H1 (cell line): ENCODE measurements around the gene BNC2. TPM values are rescaled to one million over a fixed set of nuclear protein-coding genes. Genes with fewer than 3 reads are reported as not detected.

ENCODE experiments used
- CTCF ChIA-PET: fragments of 300-600 bp; sonication (Branson Sonifier 250); formaldehyde crosslinking; loops from one replicate; lab custom pipeline; 2021; ENCODE audit not compliant: partially characterized antibody; lab: Charles Lee
- POLR2A ChIA-PET: fragments of 300-600 bp; sonication (Branson Sonifier 250); formaldehyde crosslinking; loops from one replicate; lab custom pipeline; 2021; ENCODE audit warnings: inconsistent platforms; ENCODE audit not compliant: partially characterized antibody; lab: Charles Lee
- DNase-seq, 2 experiments: peaks; one replicate each; pipeline versions ENCODE4 v3.0.0 to v3.0.0-alpha.2; 2010 to 2022; ENCODE audit warnings: low spot score in 2 of 2, low read depth in 1 of 2, mixed read lengths in 1 of 2
- FAIRE-seq: peaks from 2 replicates; lab custom pipeline; 2011; peaks lifted over from hg19 to GRCh38; lab: Jason Lieb, UNC
- H2AFZ ChIP-seq: 2 replicates; pipeline ENCODE4 v1.8.1; 2012; ENCODE audit warnings: low read length, inconsistent platforms
- H2AK5ac ChIP-seq: 2 replicates; pipeline ENCODE4 v1.6.1; 2013; ENCODE audit warnings: low read depth, low read length
- H2BK120ac ChIP-seq: replicated peaks from 2 replicates; pipeline ENCODE3; 2013; ENCODE audit warnings: low read depth, low read length, inconsistent platforms
- H2BK12ac ChIP-seq: 2 replicates; pipeline ENCODE4 v1.6.1; 2013; ENCODE audit warnings: low read depth, low read length
- H2BK15ac ChIP-seq: 2 replicates; pipeline ENCODE4 v1.6.1; 2013; ENCODE audit warnings: low read length
- H2BK20ac ChIP-seq: 2 replicates; pipeline ENCODE4 v1.6.1; 2013; ENCODE audit warnings: low read length
- H2BK5ac ChIP-seq: 2 replicates; pipeline ENCODE4 v1.6.1; 2013; ENCODE audit warnings: low read depth, low read length
- H3K14ac ChIP-seq: 2 replicates; pipeline ENCODE4 v1.6.1; 2013; ENCODE audit warnings: inconsistent platforms; ENCODE audit not compliant: insufficient read length
- H3K18ac ChIP-seq: 2 replicates; pipeline ENCODE4 v1.6.1; 2013; ENCODE audit warnings: low read length; ENCODE audit errors: extremely low read depth
- H3K23ac ChIP-seq: 2 replicates; pipeline ENCODE4 v1.6.1; 2013; ENCODE audit warnings: inconsistent platforms; ENCODE audit not compliant: insufficient read length
- H3K23me2 ChIP-seq: 2 replicates; pipeline ENCODE4 v1.6.1; 2013; ENCODE audit warnings: low read depth, low read length
- H3K27ac ChIP-seq: 2 replicates; pipeline ENCODE4 v1.6.1; 2011; ENCODE audit warnings: low read depth, low read length, inconsistent platforms
- H3K27me3 ChIP-seq, 4 experiments: replicated peaks in 1 of 4; 1 replicate in 1 of 4; 2 replicates in 3 of 4; pipeline versions ENCODE4 v1.6.1 to v1.8.1; 2011 to 2013; ENCODE audit warnings: low read length in 3 of 4, mild to moderate bottlenecking in 3 of 4, inconsistent platforms in 2 of 4, mixed read lengths in 2 of 4, moderate library complexity in 1 of 4; ENCODE audit not compliant: control insufficient read depth in 3 of 4, insufficient read depth in 3 of 4; ENCODE audit errors: extremely low read depth in 1 of 4
- H3K36me3 ChIP-seq, 4 experiments: 2 replicates each; pipeline versions ENCODE4 v1.6.1 to v1.8.1; 2011 to 2013; ENCODE audit warnings: mild to moderate bottlenecking in 4 of 4, low read length in 3 of 4, moderate library complexity in 2 of 4, control low read depth in 1 of 4, inconsistent platforms in 1 of 4; ENCODE audit not compliant: insufficient read depth in 4 of 4, control insufficient read depth in 2 of 4
- H3K4ac ChIP-seq: replicated peaks from 2 replicates; pipeline ENCODE3; 2013; ENCODE audit warnings: low read length, low read depth, mixed read lengths, inconsistent platforms; ENCODE audit not compliant: insufficient read length
- H3K4me1 ChIP-seq, 4 experiments: replicated peaks in 1 of 4; 1 replicate in 1 of 4; 2 replicates in 3 of 4; pipeline versions ENCODE4 v1.6.1 to v1.8.1; 2011 to 2013; ENCODE audit warnings: low read length in 3 of 4, inconsistent platforms in 2 of 4, mixed read lengths in 1 of 4; ENCODE audit not compliant: insufficient read depth in 4 of 4, control insufficient read depth in 3 of 4
- H3K4me2 ChIP-seq, 2 experiments: 2 replicates each; pipeline versions ENCODE4 v1.6.1 to v1.8.1; 2011 to 2013; ENCODE audit warnings: low read depth in 2 of 2, low read length in 2 of 2, control low read depth in 1 of 2, inconsistent platforms in 1 of 2, mild to moderate bottlenecking in 1 of 2; ENCODE audit not compliant: insufficient read depth in 1 of 2
- H3K4me3 ChIP-seq, 4 experiments: fragments of 200-600, 300-600 bp in 1 of 4; sonication (generic), shearing (Covaris generic), sonication (Bioruptor Twin) in 1 of 4; 2 replicates each; pipeline versions ENCODE4 v1.5.1 to v1.8.1; 2011 to 2016; ENCODE audit warnings: low read length in 4 of 4, low read depth in 3 of 4, control low read depth in 2 of 4, inconsistent platforms in 2 of 4, mild to moderate bottlenecking in 2 of 4, mixed read lengths in 1 of 4, moderate library complexity in 1 of 4; ENCODE audit not compliant: insufficient read depth in 2 of 4; ENCODE audit errors: extremely low read depth in 1 of 4
- H3K56ac ChIP-seq: replicated peaks from 2 replicates; pipeline ENCODE3; 2013; ENCODE audit warnings: low read depth, mild to moderate bottlenecking, mixed read lengths, low read length, inconsistent platforms; ENCODE audit not compliant: insufficient read length
- H3K79me1 ChIP-seq: 2 replicates; pipeline ENCODE4 v1.6.1; 2013; ENCODE audit warnings: low read depth, low read length, control low read depth
- H3K79me2 ChIP-seq, 2 experiments: 2 replicates each; pipeline versions ENCODE4 v1.6.1 to v1.8.1; 2012 to 2013; ENCODE audit warnings: low read length in 2 of 2, mild to moderate bottlenecking in 2 of 2, inconsistent platforms in 1 of 2; ENCODE audit not compliant: insufficient read depth in 2 of 2, control insufficient read depth in 1 of 2
- H3K9ac ChIP-seq, 4 experiments: replicated peaks in 1 of 4; 1 replicate in 1 of 4; 2 replicates in 3 of 4; pipeline versions ENCODE4 v1.6.1 to v1.8.1; 2011 to 2013; ENCODE audit warnings: low read depth in 3 of 4, low read length in 3 of 4, control low read depth in 2 of 4, mild to moderate bottlenecking in 2 of 4, moderate library complexity in 2 of 4, inconsistent platforms in 1 of 4; ENCODE audit errors: extremely low read depth in 1 of 4
- H3K9me3 ChIP-seq, 2 experiments: 2 replicates each; pipeline versions ENCODE4 v1.6.1 to v1.8.1; 2012 to 2013; ENCODE audit warnings: mild to moderate bottlenecking in 2 of 2, moderate library complexity in 2 of 2, control low read depth in 1 of 2, inconsistent platforms in 1 of 2, low read depth in 1 of 2, low read length in 1 of 2, mixed read lengths in 1 of 2; ENCODE audit not compliant: insufficient read depth in 2 of 2
- H4K20me1 ChIP-seq, 2 experiments: replicated peaks in 1 of 2; 2 replicates each; pipeline versions ENCODE3 to v1.8.1; 2011 to 2013; ENCODE audit warnings: inconsistent platforms in 2 of 2, low read length in 2 of 2, mild to moderate bottlenecking in 1 of 2; ENCODE audit not compliant: insufficient read depth in 2 of 2, control insufficient read depth in 1 of 2
- H4K5ac ChIP-seq: 2 replicates; pipeline ENCODE4 v1.6.1; 2013; ENCODE audit warnings: low read length, low read depth, mixed read lengths, inconsistent platforms; ENCODE audit not compliant: insufficient read length
- H4K8ac ChIP-seq: 2 replicates; pipeline ENCODE4 v1.8.0; 2013; ENCODE audit warnings: mild to moderate bottlenecking, moderate library complexity, low read length, inconsistent platforms; ENCODE audit not compliant: insufficient read depth; ENCODE audit errors: extremely low read depth
- H4K91ac ChIP-seq: replicated peaks from 2 replicates; pipeline ENCODE3; 2013; ENCODE audit warnings: low read length, mixed read lengths, inconsistent platforms; ENCODE audit not compliant: insufficient read length
- PHF8 ChIP-seq: fragments of 200-600 bp; sonication (generic); conservative IDR thresholded peaks from 2 replicates; pipeline ENCODE4 v1.7.1; 2012; ENCODE audit warnings: low read depth, mild to moderate bottlenecking, inconsistent platforms, low read length, moderate library complexity
- RFX5 ChIP-seq: IDR thresholded peaks from 2 replicates; pipeline ENCODE4 v1.6.1; 2011; ENCODE audit warnings: low read depth, low read length, improper control_type of control experiment, borderline replicate concordance
- TAF1 ChIP-seq: IDR thresholded peaks from 2 replicates; pipeline ENCODE4 v1.6.1; 2011; ENCODE audit warnings: mild to moderate bottlenecking, low read depth, low read length
- TCF12 ChIP-seq: IDR thresholded peaks from 2 replicates; pipeline ENCODE4 v1.6.1; 2011; ENCODE audit warnings: low read depth, mild to moderate bottlenecking, low read length
- WGBS, 2 experiments: shearing (Covaris generic) in 1 of 2; methylation state at CpG; one replicate each; pipeline versions ENCODE4 v1.1.6 to v1.1.7; 2013 to 2015; ENCODE audit warnings: low lambda C conversion rate in 2 of 2, mixed read lengths in 2 of 2, inconsistent platforms in 1 of 2, low coverage in 1 of 2, missing lambda C conversion rate in 1 of 2; ENCODE audit not compliant: insufficient replicate concordance in 2 of 2, insufficient coverage in 1 of 2, insufficient read length in 1 of 2; ENCODE audit errors: extremely low coverage in 1 of 2, missing lambda C conversion rate in 1 of 2; 5-methylcytosine and 5-hydroxymethylcytosine counted together
- polyA plus RNA-seq, 7 experiments: library from polyadenylated mRNA; depleted of rRNA in 3 of 7; stranded (reverse) in 5 of 7; unstranded in 2 of 7; fragments of >200 nt in 5 of 7; fragments of 200-250 nt in 2 of 7; gene quantifications; 1 replicate in 5 of 7; 2 replicates in 1 of 7; 4 replicates in 1 of 7; pipeline versions ENCODE4 v1.2.1 to v1.2.3, GENCODE V29; 2011 to 2013; ENCODE audit warnings: missing spikeins in 2 of 7, mixed read lengths in 2 of 7
- total RNA-seq: library from RNA; stranded (reverse); fragmentation: NEBNext Ultra II Directional; extraction: Animal tissue kit (Norgen Biotek cat#: 25700); gene quantifications from 2 replicates; pipeline ENCODE4 v1.2.1, GENCODE V29; 2021

Gene BNC2
- total and polyA plus RNA-seq, 2 of the 8 experiments (the other 6 are each of a cell fraction or from before 2014, with no cell fraction given) = 16.0 to 26.8 TPM

DNA sequence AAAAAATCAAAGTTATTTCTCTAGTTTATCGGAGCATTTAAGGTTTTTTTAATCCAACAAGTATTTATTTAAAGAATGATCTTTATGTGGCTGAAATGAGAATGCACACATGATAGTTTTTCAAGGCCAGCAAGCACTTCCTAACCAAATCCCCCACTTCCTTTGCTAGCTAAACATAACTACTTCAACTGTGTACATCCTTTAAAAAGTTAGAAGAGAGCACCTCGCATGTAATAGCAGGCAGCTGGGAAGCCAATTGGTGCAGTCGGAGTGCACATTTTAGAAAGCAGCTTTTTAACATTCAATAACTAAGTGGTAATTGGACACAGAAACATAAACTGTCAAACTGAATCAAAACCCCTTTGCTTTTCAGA is 245.7 kb downstream of the BNC2 start:
- H3K9me3 ChIP-seq = no peaks in the 10 kb centered on the region
- H3K79me1 ChIP-seq = no peaks in the 10 kb centered on the region
- 91% methylated on average over 3 of the region's 3 CpGs; no CpG with 5 or more reads in 1 of the 2 experiments for WGBS, 2 experiments
- no peaks in the 10 kb centered on the region for H4K20me1 ChIP-seq
- DNase-seq (no peak), FAIRE-seq (no peak)
- no peak overlapping the region for H3K9ac ChIP-seq
- no peak overlapping the region for H3K4me3 ChIP-seq
- H2BK15ac ChIP-seq = no peak overlapping the region
- H3K4me2 ChIP-seq = no peak overlapping the region
- H4K91ac ChIP-seq = no peak overlapping the region
- H3K4ac ChIP-seq = no peak overlapping the region
- no peak overlapping the region for H2AFZ ChIP-seq
- H3K18ac ChIP-seq = no peak overlapping the region
- no peak overlapping the region for H4K5ac ChIP-seq
- H3K56ac ChIP-seq = no peak overlapping the region
- H2AK5ac ChIP-seq = no peak overlapping the region
- H2BK120ac ChIP-seq = no peak overlapping the region
- H3K23me2 ChIP-seq = no peaks in the 10 kb centered on the region
- H2BK5ac ChIP-seq = no peak overlapping the region
- H2BK12ac ChIP-seq = no peak overlapping the region
- no peak overlapping the region for H4K8ac ChIP-seq
- ChIA-PET CTCF (interaction anchor here (1.0 kb wide), 1 partner anchor 9 kb away, joined by 3 read pairs; no protein-coding TSS in a partner anchor), POLR2A (no interaction called here)
- no peak overlapping the region for H3K27ac ChIP-seq
- no peaks in the 10 kb centered on the region for H3K36me3 ChIP-seq
- TF ChIP-seq PHF8 (no peak), RFX5 (no peak), TAF1 (no peak), TCF12 (no peak)
- peaks cover 2 to 36% (median 27%) of the 10 kb centered on the region in 4 experiments; a peak in 6 of 7 replicates for H3K4me1 ChIP-seq
- H2BK20ac ChIP-seq = no peak overlapping the region
- no peak overlapping the region for H3K14ac ChIP-seq
- H3K27me3 ChIP-seq = no peaks in the 10 kb centered on the region
- no peak overlapping the region for H3K23ac ChIP-seq
- H3K79me2 ChIP-seq = peaks cover 0 to 14% of the 10 kb centered on the region in 2 experiments; a peak in 1 of 4 replicates
